ENCODE results near the gene LYPD4.
A peak's percentile ranks its signal among the peaks of the same experiment; 100 is the strongest.

LYPD4 gene

DNA sequence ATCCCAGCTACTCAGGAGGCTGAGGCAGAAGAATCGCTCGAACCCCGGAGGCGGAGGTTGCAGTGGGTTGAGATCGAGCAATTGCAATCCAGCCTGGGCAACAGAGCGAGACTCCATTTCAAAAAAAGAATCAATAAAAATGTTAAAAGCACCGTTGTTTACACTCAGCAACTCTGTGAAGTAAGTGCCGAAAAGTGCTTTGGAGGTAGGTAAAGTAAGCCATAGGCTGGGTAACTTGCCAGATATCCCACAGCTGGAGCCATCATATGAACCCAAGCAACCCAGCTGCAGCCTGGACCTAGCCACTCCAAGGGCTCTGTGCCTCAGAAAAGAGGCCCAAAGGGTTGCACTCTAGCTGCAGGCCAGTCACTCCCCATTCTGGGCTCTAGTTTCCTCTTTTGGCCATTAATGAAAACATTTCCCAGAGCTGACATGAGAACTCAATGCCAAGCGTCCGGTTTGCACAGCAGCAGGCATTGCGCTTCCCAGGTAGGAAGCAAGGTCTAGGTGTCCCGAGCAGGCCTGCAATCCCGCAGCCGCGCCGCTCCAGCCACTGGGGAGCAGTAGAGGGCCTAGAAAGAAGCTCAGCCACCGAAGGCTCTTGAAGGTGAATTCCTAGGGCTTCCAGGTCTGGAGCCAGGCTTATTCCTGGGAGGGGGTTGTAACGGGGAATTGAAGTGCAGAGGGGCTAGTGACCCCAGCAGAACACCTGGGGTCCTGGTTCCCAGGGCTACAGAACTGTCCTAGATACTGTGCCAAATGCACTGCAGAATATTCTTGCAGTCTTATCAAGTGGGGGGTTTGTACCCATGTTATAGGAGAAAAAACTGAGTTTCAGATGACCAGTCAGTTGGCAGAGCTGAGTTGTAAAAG is 28.5 kb upstream of the LYPD4 start:
- DNase-seq = peak; percentile 29 to 68 (median 61)

DNA sequence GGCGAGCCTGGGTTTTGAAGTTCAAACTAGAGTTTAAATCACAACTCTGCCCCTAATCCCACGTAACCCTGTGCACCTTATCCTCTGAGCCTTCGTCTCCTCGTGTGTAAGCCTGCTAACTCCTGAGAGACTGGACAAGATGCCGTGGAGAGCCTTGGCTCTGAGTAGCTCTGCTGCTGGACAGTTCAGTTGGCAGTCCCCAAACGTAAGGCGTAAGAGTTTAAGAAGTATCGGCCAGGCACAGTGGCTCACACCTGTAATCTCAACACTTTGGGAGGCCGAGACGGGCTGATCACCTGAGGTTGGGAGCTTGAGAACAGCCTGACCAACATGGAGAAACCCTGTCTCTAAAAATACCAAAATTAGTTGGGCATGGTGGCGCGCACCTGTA is 27.9 kb upstream of the LYPD4 start:
- DNase-seq = no peak

DNA sequence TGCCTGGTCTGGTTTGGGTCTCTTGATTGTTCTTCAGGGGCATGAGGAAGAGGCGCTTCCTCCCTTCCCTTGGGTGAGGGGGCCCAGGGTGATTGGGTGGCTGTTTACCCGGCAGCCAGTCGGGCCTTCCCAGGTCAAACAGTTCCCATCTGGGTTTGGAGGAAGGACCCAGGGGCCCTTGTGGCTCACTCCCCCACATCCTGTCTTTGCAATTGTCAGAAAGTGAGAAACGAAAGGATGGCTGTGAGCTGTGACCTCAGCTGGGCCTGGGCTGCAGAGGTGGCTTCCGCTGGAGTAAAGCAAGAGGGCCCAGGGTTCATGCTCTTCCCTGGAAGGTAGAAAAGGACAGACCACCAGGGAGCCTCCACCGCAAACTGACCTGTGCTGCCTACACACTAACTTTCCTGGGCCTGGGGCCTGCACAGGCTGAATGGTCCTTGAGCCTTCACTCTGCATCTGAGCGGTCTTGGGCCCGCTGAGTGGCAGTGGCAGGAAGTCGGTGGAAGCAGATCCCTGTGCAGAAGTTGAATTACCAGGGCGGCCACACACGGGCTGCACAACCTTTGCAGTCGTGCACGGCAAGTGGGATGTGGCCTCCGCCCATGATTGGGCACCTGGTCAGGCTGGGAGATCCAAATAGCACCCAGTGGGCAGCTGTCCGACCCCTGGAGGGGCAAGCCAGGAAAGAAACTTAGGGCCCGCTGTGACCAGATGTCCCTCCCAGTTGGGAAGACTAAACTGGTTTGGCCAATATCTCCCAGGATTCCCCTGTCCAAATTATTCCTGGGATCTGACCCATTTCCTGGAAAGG is 27.3 kb upstream of the LYPD4 start:
- peak in 4 of 5 experiments; percentile 39 to 92 (median 66) for DNase-seq

DNA sequence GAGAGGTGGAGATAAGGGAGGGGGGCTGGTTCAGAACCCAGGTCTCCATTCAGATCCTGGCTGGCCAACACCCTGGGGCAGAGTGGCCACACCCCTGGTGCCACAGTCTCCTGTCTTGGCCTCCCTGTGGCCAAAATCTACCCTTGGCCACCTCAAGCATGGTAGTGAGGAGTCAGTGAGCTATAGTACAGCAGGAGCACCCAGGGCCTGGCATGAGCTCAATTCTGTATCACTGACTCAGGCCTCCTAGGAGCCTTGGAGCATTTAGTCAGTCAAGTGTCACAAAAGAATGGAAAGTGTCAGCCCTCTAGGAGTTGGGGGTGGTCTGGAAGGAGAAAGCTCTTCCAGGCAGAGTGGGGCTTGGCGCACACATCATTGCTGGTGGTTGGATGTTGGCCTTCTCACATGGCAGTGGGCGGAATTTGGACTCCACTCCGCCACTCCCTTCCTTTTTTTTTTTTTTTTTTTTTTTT is 26.0 kb upstream of the LYPD4 start:
- no peak for DNase-seq

DNA sequence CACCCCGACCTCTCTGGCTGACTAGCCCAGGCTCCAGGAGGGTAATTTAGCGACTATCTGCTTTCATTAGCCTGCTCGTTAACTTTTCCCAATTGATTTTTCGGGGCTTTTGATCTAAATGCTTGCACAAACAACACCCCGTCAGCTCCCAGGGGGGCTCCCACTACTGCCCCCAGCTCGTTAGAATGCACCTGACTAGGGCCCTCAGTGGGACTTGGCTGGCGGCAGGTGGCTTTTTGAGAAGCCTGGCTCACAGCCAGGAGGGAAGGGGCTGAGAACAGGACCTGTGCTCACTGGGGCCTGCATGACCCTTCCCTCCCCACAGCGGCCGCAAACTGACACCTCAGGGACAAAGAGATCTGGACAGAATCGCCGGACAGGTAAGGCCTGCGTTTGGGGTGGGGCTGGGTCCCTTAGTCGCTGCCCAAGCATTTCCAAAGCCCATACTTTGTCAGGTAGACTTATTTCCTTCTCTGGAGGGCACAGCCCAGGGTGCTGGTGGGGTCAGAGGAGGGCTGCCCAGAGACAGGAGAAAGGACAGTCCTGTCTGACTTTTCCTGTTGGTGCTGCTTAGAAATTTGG is 25.0 kb upstream of the LYPD4 start:
- DNase-seq = no peak

DNA sequence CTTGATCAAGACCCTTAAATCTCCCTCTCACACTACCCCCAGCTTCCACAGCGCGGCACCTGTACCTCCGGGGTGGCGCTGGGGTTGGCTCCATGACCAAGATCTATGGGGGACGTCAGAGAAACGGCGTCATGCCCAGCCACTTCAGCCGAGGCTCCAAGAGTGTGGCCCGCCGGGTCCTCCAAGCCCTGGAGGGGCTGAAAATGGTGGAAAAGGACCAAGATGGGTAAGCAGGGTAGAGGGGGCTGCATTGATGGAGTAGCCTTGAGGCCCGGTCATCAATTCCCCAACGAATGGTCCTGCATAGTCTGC is 24.5 kb upstream of the LYPD4 start:
- no peak for DNase-seq

DNA sequence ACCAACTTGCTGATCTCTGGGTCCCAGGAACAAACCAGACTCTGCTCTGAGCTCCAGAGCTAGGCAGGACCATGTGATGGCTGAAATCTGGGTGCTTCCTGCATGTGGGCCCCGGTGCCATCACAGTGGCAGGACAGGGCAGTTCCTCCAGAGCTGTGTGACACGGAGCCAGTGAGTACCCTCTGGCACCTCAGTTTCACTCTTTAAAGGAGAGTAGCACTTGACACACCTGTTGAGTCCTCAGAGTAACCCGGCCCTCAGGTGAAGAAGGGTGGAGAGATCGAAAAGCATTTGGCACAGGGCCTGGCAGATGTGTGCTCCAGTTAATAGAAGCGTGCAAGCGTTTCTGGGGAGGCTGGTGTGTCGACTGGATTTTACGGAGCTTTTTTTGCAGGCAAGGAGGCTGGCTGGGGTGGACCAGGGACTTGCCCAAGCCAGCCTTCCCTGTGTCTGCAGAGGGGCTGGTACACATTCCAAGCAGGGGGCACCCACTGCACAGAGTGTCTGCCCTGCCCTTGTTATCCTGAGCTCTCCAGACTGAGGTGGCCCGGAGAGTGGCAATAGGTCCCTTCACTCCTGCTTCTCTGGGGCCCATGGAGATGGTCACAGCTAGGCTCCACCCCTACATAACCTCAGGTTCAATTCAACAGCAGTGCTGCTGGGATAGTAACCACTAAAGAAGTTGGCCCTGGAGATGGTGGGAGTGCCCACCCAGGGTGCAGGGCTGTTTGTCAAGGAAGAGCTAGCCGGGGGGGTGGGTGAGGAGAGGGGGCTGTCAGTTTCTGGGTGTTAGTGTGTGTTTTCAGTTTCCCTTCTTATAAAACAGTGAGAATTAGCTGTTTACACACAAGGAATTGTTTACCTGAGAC is 23.9 kb upstream of the LYPD4 start:
- DNase-seq = no peak

DNA sequence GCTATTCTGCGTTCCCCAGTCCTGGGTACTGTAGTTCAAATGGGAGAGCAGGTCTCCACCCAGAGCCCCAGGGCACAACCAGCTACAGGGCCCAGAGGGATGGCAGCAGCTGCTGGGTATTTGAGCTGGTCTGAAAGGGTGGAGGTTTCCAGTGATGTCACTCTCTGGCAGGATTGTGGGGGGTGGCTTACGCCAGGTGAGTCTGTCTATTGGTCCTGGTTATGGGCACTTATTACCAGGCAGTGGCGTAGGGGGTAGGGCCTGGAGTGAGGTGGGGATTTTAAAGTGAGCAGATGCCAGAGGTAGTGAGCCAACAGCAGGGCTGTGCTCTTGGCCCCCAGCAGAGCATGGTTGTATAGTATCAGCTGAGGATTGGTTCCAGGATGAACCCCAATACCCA is 21.8 kb upstream of the LYPD4 start:
- no peak for DNase-seq

DNA sequence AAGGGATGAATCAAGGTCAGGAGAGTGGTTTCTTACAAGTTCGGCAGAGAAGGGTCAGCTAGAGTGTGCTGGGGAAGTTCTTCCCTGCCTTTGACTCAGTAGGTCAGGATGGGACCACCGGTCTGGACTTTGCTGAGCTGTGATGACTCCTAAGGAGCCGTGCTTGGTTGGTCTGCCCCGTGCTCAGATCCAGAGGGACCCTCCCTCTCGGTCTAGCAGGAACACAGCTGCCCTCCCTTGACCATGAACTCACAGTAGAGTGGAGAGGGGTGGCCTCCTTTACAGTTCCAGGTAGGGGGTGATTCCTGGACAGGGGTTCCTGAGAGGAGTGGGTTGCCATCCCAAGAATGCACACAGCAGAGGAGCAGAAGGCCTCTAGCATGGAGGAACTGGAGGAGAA is 19.9 kb upstream of the LYPD4 start:
- DNase-seq = no peak

DNA sequence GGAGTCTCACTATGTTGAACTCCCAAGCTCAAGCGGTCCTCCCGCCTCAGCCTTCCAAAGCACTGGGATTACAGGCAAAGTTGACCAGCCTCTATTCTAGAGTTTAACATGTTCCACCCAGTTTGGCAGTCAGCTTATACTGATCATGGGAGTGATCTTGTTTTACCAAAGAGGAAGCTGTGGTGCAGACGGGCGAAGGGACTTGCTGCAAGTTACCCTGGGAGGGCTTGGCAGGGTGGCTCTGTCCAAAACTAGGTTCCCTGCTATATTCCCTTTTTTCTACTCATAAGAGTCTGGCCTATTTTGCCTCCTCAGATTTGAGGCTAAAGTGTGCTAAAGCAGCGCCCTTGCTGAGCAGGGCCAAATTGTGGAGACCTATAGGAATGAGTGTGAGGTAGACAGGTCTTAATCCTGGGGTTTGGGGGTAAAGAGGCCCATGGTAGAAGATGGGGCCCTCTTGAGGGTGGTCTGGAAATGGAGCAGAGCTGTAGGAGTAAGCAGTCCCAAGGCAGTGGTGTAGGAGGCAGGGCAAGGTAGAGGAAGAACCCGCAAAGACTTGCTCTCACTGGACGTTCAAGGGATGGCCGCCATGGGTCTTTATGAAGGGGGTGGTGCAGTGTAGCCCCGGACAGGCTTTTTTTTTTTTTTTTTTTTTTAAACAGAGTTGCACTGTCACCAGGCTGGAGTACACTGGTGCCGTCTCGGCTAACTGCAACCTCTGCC is 18.9 kb upstream of the LYPD4 start:
- no peak for DNase-seq

DNA sequence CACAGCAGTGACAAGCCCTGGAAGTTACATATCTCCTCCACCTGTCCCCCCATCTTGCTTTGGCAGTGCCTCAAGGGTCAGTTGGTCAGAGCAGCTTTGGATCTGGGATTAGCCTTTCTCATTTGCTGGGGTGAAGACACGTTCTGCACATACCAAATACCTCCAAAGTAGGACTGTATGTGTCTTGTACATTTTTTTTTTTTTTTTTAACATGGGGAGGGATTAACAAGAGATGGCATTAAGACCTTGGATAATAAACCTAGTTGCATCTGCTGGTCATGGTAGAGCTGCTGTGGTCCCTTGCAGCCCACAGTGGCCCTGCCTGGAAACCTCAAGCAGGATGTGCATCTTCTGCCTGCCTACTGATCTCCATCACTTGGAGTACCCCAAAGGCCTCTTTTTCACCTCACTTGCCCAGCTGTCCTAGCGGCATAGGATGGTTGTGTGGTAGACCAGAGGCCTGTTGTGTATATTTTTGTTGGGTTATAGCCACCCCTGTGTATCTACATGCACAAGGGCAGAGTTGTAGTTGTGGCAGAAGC is 18.0 kb upstream of the LYPD4 start:
- DNase-seq = peak in 1 of 5 experiments; percentile 74

DNA sequence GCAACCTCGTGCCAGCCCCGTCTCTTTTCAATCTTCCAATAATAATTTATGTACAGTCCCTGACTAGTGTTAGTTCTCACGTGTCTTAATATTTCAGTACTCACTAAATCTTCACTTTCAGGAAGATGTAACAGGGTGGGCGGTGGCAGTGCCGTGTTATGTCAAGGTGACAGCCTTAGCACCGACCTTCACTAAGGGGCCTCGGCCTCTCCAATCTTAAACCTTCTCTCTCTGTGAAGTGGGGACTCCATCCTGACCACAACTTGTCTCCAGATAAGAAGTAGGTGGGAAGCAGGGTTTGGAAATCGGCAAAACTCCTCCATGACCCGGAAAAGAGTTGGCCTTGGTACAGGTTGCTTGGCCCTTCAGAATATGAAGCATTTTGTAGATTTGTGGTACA is 17.4 kb upstream of the LYPD4 start:
- DNase-seq = no peak

DNA sequence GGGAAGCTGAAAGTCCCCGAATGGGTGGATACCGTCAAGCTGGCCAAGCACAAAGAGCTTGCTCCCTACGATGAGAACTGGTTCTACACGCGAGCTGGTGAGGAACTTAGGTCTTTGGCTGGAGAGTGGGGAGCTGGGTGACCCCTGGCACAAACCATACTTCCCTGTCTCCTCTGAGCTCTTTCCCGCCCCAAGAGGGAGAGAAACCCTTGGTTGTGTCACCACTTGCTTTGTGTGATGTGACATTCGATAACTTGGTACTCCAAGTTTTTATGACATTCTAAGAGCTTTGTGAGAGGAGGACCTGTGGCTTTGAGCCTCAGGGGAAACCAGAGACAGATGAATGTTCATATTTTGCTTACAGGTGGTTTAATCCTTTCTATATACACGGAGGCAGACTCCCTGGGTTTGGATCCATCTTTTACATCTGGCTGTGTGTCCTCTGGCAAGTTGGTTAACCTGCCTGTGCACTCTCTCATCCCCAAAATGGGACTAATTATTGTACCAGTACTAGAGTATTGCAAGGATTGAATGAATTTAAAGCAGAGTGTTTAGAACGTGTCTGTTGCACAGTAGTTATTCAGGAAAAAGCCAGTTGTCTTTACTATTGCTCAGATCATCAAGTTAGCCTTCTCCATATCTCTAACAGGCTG is 16.8 kb upstream of the LYPD4 start:
- no peak for DNase-seq

DNA sequence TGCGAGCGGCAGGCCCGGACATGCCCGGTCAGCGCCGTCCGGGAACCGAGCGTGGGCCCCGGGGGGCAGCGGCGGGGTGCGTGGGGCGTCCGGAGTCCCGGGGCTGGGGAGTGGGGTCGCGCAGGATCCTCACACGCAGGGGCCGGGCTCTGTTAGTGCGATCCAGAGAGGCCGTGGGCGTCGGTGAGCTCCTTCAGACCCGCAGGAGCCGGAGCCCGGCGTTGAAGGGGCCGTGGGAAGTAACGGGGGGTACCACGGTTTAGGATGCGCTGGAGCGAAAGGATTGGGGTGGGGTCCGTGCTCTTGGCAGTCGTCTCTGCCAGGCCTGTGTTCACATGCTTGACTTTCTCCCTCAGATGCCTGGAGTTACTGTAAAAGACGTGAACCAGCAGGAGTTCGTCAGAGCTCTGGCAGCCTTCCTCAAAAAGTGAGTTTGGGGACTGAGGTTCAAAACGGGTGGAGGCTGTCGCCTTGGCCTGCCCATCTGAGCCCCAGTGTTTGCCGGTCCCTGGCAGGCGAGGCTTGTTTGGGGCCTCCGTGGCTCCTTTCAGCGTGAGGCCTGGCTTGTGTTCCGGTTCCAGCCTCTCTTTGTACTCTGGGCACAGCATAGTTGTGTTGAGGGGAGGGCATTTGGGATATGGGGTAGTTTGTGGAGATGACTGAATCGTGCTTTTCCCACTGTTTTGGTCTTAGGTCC is 16.1 kb upstream of the LYPD4 start:
- DNase-seq = peak in 1 of 5 experiments; percentile 36

DNA sequence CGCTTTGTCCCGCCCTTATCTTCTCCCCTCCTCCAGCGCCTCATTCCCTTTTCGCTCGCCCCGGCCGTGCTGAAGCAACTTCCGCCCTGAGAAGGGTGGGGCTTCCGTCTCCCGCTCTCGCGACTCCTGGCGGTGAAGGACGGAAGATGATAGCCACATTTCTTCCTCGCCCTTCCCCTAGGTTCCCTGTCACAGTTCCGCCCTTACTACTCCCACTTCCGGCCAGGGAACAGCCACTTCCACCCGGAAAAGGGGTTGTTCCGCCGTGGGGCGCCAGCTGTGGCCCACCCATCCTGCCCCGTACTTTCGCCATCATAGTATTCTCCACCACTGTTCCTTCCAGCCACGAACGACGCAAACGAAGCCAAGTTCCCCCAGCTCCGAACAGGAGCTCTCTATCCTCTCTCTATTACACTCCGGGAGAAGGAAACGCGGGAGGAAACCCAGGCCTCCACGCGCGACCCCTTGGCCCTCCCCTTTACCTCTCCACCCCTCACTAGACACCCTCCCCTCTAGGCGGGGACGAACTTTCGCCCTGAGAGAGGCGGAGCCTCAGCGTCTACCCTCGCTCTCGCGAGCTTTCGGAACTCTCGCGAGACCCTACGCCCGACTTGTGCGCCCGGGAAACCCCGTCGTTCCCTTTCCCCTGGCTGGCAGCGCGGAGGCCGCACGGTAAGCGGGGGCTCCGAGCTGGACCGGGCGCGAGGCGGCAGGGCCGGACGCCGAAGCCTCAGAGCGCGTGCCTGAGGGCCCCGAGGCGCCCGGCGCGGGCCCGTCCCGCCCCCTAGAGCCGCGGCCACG is 15.3 kb upstream of the LYPD4 start, which contains the start of gene RPS19:
TSS of gene RPS19 (plus strand) at position 638 of the 801 bp plus-strand sequence. CDS start 520 bp downstream, outside the sequence.
- peak; percentile 92 to 98 (median 97) for DNase-seq

DNA sequence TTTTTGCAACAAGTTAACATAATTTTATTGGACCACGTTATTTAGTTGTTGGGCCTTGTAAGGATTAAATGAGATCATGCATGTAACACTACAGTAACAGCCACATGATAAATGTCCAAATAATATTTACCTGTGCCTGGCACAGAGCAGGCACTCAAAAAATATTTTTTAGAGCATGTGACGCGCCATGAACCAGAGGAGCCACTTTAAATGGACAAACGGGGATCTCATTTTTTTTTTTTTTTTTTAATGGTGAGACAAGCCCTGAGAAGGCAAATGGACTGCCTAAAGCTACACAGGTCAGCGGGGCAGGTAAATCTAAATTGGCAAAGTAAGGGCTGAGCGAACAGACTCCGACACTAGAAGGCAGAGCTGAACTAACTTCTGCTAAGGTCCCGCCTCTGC is 14.7 kb upstream of the LYPD4 start:
- no peak for DNase-seq

DNA sequence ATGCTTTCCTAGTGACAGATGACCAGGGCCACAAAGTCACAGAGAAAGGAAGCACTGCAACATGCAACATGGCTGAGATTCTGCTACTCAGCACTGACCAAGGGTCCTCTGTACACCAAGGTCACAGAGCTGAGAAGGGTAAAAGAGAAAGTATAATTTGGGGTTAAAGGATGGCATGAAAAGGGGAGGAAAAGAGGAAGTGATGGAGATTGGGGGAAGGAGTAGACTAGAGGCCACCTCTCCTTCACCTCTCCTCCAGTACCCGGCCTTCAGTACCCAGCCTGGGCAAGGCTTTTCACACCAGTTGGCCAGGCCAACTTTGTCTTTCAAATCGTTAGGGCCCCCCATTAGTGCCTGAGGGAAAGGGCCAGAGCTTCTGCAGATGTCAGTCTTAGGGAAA is 9.3 kb upstream of the LYPD4 start:
- no peak for DNase-seq

DNA sequence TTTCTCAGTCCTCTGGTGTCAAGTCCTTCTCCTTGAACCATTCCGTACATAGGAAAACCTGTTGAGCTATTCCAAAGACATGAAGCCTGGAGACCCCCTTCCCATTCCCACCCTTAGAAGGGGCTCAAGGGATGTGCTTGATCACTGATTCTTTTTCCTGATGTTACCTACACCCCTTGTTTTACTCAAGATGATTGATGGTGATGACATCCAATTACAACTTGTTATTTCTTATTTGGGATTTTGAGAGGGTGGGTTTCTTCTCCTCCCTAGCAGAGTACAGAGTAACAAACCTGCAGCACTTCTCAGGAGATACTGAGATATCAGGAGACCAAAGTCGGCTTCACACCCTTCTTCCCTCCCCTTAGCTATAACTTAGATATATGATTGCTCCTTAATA is 8.9 kb upstream of the LYPD4 start:
- no peak for DNase-seq

DNA sequence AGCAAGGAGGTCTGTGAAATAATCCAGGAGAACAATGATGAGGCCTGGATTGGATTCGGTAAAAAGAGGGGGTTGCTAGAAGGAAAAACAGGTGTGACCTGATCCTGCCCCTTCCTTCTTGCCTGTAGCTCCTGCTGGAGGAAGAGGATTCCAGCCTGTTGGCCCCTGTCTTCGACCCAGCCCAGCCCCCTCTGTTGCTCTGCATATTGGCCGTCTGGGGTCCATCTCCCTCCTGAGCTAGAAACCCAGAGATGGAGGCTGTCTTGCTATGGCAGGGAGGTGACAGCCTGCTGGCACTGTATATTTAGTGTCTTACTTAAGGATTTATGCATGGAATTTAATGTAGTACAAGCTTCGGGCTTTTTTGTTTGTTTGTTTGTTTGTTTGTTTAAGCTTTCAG is 7.0 kb upstream of the LYPD4 start:
- DNase-seq = no peak

Data from T-helper 2 cell (primary cell).